Spleen (tissue), 11 donors: ENCODE measurements around the gene PRDM16. TPM values are rescaled to one million over a fixed set of nuclear protein-coding genes. Genes with fewer than 3 reads are reported as not detected.

Experiments
- DNase-seq: peaks from one replicate; pipeline ENCODE4 v3.0.0-alpha.2; 2020
- H3K27ac ChIP-seq, 8 donors: fragments of 200-600 bp; sonication (generic) in 7 of 8; 1 replicate in 4 of 8; 2 replicates in 4 of 8; pipeline versions ENCODE4 v1.5.0 to v1.8.0; 2016 to 2021; ENCODE audit warnings: inconsistent platforms in 4 of 8, mild to moderate bottlenecking in 4 of 8, moderate library complexity in 1 of 8
- H3K27me3 ChIP-seq, 7 donors: fragments of 200-600 bp; sonication (generic) in 6 of 7; replicated peaks in 1 of 7; 1 replicate in 4 of 7; 2 replicates in 3 of 7; pipeline versions ENCODE4 v1.5.0 to v1.8.0; 2016 to 2021; ENCODE audit warnings: inconsistent platforms in 3 of 7, mild to moderate bottlenecking in 1 of 7
- H3K36me3 ChIP-seq, 6 donors: fragments of 200-600 bp; sonication (generic) in 5 of 6; 1 replicate in 4 of 6; 2 replicates in 2 of 6; pipeline versions ENCODE4 v1.5.0 to v1.8.0; 2016 to 2021; ENCODE audit warnings: inconsistent platforms in 2 of 6
- H3K4me1 ChIP-seq, 6 donors: fragments of 200-600 bp; sonication (generic) in 5 of 6; 1 replicate in 3 of 6; 2 replicates in 3 of 6; pipeline versions ENCODE4 v1.5.0 to v1.8.0; 2016 to 2021; ENCODE audit warnings: inconsistent platforms in 3 of 6
- H3K4me3 ChIP-seq, 8 donors: fragments of 200-600 bp; sonication (generic) in 7 of 8; 1 replicate in 4 of 8; 2 replicates in 4 of 8; pipeline versions ENCODE4 v1.5.0 to v1.8.0; 2016 to 2021; ENCODE audit warnings: inconsistent platforms in 4 of 8, mild to moderate bottlenecking in 4 of 8, moderate library complexity in 2 of 8
- H3K9me3 ChIP-seq, 8 donors: fragments of 200-600 bp; sonication (generic) in 7 of 8; 1 replicate in 4 of 8; 2 replicates in 4 of 8; pipeline versions ENCODE4 v1.5.0 to v1.8.0; 2016 to 2021; ENCODE audit warnings: inconsistent platforms in 4 of 8
- CTCF ChIP-seq, 11 experiments: fragments of 200-600 bp in 7 of 11; fragments of 450-650 bp in 4 of 11; sonication (generic) in 4 of 11; IDR thresholded peaks in 8 of 11; conservative IDR thresholded peaks in 3 of 11; 1 replicate in 7 of 11; 2 replicates in 4 of 11; pipeline versions ENCODE4 v1.4.0 to v1.8.0; 2016 to 2021; ENCODE audit warnings: antibody characterized with exemption in 11 of 11, inconsistent platforms in 4 of 11, mild to moderate bottlenecking in 1 of 11
- POLR2A ChIP-seq, 3 donors: fragments of 450-650 bp; IDR thresholded peaks; one replicate each; pipeline ENCODE4 v1.5.1; 2017; ENCODE audit warnings: antibody characterized with exemption in 3 of 3, mild to moderate bottlenecking in 1 of 3
- POLR2AphosphoS5 ChIP-seq, 3 donors: sonication (generic); formaldehyde crosslinking; IDR thresholded peaks; one replicate each; pipeline ENCODE4 v1.5.1; 2017; ENCODE audit warnings: antibody characterized with exemption in 3 of 3
- WGBS, 5 donors: extraction: QIAGEN DNeasy Blood & Tissue Kit in 3 of 5; methylation state at CpG; one replicate each; pipeline versions ENCODE4 v1.1.5 to v1.1.7; 2013 to 2018; 5-methylcytosine and 5-hydroxymethylcytosine counted together
- intact Hi-C: fragments of 100-400 bp; cut with DNase I; formaldehyde crosslinking; loops from one replicate; pipeline ENCODE4 v1.15.0; 2023; ENCODE audit warnings: low total_unique reads
- polyA plus RNA-seq, 3 donors: library from polyadenylated mRNA; stranded (reverse); fragments of 200-250 nt; gene quantifications; one replicate each; pipeline ENCODE4 v1.2.1, GENCODE V29; 2013
- total RNA-seq, 7 donors: library from RNA; depleted of rRNA in 3 of 7; stranded (reverse); fragments of >200 nt in 3 of 7; fragmentation: NEBNext Ultra II Directional in 4 of 7; extraction: Animal tissue kit (Norgen Biotek cat#: 25700) in 4 of 7; gene quantifications; one replicate each; pipeline versions ENCODE4 v1.1.0 to v1.2.1, GENCODE V29; 2016 to 2021
- donor health status: healthy with polysubstance abuse.
- donor health status: DM: no; HTN: no; CAD: no; lungs with moderate emphysema.
- donor health status: DM: no; HTN: no; CAD: no.
- donor health status: Bipolar disorder and iron deficiency.
- donor health status: healthy.
- donor health status: DM: no; HTN: no; CAD: no.
- donor health status: DM: yes; HTN: yes; CAD: no.

The PRDM16 gene
- total and polyA plus RNA-seq, 10 donors, result 0.43 to 3.2 (median 1.4) TPM

DNA sequence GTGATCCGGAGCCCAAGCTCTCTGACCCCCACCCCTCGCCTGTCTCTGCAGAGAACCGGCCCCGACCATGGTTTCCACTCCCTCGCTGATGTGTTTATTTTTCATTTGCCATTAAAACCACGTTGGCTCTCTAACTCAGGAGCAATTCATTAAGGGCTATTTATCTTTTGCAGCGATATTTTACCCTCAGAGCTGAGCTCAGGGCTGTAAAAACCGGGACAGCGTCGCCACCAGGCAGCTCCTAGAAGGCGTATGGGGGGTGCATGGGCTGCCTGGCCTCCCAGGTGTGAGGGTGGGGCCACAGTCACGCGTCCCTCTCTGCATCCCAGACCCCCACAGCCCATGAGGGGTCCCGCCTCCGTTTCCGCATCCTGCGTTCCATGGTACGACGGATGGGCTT is 71.4 kb downstream of the PRDM16 start:
- TF ChIP-seq CTCF (IDR thresholded peaks at IDR 0.05 in 8 of 11, conservative IDR thresholded peaks at IDR 0.05 in 3 of 11) (no peak), POLR2A (IDR thresholded peaks at IDR 0.05) (no peak), POLR2AphosphoS5 (IDR thresholded peaks at IDR 0.05) (no peak)
- H3K4me3 ChIP-seq, result no peak overlapping the region
- no peak overlapping the region for H3K27ac ChIP-seq
- intact Hi-C loops, result no loop called here
- H3K9me3 ChIP-seq, result no peaks in the 10 kb centered on the region
- H3K4me1 ChIP-seq, result no peaks in the 10 kb centered on the region
- peaks cover 0 to 95% (median 0%) of the 10 kb centered on the region in 7 donors for H3K27me3 ChIP-seq
- DNase-seq, result no peak
- WGBS, 5 donors, result 82 to 86% (median 83%) methylated on average over 19 of the region's 19 CpGs
- no peaks in the 10 kb centered on the region for H3K36me3 ChIP-seq

- H3K4me3 ChIP-seq, result no peak overlapping the region
- H3K27ac ChIP-seq, result no peak overlapping the region
- no peaks in the 10 kb centered on the region for H3K36me3 ChIP-seq
- no peaks in the 10 kb centered on the region for H3K4me1 ChIP-seq
- WGBS, 5 donors, result 91 to 96% (median 93%) methylated on average over 13 of the region's 13 CpGs
- intact Hi-C loops, result no loop called here
- H3K27me3 ChIP-seq, result peaks cover 0 to 93% (median 0%) of the 10 kb centered on the region in 7 donors
- no peak for DNase-seq
- H3K9me3 ChIP-seq, result no peaks in the 10 kb centered on the region
- no peak for TF ChIP-seq POLR2AphosphoS5 (IDR thresholded peaks at IDR 0.05)
- no peak for TF ChIP-seq POLR2A (IDR thresholded peaks at IDR 0.05)
- TF ChIP-seq CTCF (IDR thresholded peaks at IDR 0.05 in 8 of 11, conservative IDR thresholded peaks at IDR 0.05 in 3 of 11), result no peak
Observed at GRCh38 chr1:3141129-3141528, 72.1 kb downstream of the PRDM16 start.

DNA sequence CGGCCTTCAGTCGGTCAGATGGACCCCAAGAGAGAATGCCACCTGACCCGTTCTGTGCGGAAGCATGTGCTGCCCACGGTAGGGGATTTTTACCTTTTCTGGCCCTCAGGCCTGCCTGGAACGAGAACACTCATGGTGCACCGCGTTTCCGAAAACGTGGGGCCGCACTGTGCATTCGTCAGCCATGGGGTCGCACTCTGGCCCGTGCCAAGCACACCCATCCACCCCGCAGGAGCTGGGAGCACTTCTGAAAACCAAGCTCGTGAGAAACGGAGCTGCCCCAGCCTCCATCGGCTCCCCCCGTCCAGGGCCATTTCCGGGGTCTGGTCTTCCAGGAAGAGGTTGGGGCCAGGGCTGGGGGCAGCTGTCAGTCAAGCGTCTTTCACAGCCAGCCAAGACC is 72.8 kb downstream of the PRDM16 start:
- Histone ChIP-seq H3K27ac (no peak overlapping the region), H3K4me3 (no peak overlapping the region), H3K4me1 (no peaks in the 10 kb centered on the region), H3K9me3 (no peaks in the 10 kb centered on the region), H3K27me3 (peaks cover 0 to 86% (median 0%) of the 10 kb centered on the region in 7 donors), H3K36me3 (no peaks in the 10 kb centered on the region)
- no peak for DNase-seq
- intact Hi-C loops, result no loop called here
- WGBS, 5 donors, result 59 to 68% (median 66%) methylated on average over 17 to 21 of the region's 21 CpGs
- TF ChIP-seq POLR2A (IDR thresholded peaks at IDR 0.05) (no peak), CTCF (IDR thresholded peaks at IDR 0.05 in 8 of 11, conservative IDR thresholded peaks at IDR 0.05 in 3 of 11) (no peak), POLR2AphosphoS5 (IDR thresholded peaks at IDR 0.05) (no peak)

DNA sequence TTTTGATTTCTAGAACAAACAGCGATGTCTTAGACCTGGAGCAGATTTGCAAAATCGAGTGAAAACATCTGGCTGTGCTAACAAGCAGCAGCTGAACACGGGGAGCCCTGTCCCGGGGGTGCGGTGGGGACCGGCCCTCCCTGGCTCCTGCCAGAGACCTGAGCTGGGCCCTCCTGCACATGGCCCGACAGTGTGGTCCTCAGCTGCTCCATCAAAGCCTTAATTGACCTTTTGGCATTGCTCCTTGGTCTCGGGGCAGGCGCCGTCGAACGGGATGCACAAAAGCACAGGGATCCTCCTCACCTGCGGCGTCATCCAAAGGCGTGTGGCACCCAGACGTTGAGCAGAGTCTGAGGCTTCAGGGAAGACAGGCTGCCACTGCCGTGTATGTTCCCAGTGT is 73.2 kb downstream of the PRDM16 start:
- 59 to 81% (median 76%) methylated on average over 3 to 17 of the region's 17 CpGs for WGBS, 5 donors
- Histone ChIP-seq H3K36me3 (no peaks in the 10 kb centered on the region), H3K4me1 (no peaks in the 10 kb centered on the region), H3K4me3 (no peak overlapping the region), H3K27me3 (peaks cover 0 to 82% (median 0%) of the 10 kb centered on the region in 7 donors), H3K27ac (no peak overlapping the region), H3K9me3 (no peaks in the 10 kb centered on the region)
- DNase-seq, result no peak
- TF ChIP-seq CTCF (IDR thresholded peaks at IDR 0.05 in 8 of 11, conservative IDR thresholded peaks at IDR 0.05 in 3 of 11), result no peak
- TF ChIP-seq POLR2AphosphoS5 (IDR thresholded peaks at IDR 0.05), result no peak
- no peak for TF ChIP-seq POLR2A (IDR thresholded peaks at IDR 0.05)
- intact Hi-C loops, result no loop called here
